CD4-positive, alpha-beta T cell treated with Interleukin-15 for 1 hour (primary cell): ENCODE results near the gene PURA.
"Not testable (repeated sequence)": the region's sequence is repeated elsewhere in the genome, so short reads cannot be mapped to it uniquely, and the experiment has no call there.

Experiments
- DNase-seq: peaks from one replicate; pipeline ENCODE4 v3.0.0-alpha.2; 2020

The PURA gene

GRCh38 chr5:140141241-140141640 is 27.3 kb downstream of the PURA start:
- DNase-seq = no peak

DNA sequence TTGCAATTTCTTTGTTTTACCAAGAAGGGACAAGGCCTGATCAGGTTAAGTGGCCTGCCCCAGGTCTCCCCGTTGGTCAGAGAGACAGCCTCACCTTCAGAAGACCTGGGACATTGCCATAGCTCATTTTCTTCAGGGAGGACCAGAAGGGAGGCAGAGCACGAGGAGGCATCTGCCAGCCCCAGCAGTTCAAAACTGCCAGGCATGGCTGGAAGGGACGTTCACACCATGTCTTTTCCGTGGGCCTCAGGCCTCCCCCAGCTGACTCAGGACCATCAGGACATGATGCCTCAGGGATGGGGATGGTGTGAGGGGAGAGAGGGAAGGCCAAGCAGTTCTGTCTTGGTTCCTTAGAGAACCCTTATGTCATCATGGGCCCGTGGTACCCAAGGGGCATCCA is 28.3 kb downstream of the PURA start:
- no peak for DNase-seq

- no peak for DNase-seq
Measured at GRCh38 chr5:140142856-140143255, 28.9 kb downstream of the PURA start.

DNA sequence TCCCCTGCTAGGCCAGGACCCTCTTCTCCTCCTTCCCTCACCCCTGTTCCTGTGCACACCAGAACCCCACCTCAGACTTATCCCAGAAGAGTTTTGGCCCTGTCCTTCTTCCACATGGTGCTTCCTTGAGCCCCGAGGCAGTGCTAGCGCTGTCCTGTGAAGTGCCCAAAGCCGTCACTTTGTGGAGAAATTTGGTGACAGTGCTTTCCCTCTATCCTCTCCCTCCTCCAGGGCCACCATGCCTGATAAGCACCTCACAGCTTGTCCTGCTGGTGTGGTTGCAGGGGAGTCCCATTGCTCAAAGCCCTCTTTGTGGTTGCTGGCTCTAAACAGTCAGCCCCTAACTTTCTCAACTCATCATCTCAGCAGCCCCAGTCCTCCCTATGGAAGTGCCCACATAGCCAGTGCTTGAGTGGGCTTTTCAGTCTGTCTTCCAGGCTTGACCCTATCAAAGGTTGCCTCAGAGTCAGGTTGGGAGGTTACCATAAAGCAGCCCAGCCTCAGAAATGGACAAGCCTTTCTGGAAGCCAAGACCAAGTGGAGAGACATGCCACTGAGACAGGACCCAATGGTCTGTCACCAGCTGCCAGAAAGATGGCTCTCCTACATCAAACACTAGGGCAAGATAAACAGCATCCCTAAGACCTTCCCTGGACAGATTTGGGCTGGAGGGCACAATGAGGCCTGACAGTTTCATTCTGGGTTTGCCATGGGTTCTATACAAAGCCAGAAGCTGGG is 29.8 kb downstream of the PURA start:
- no peak for DNase-seq

DNA sequence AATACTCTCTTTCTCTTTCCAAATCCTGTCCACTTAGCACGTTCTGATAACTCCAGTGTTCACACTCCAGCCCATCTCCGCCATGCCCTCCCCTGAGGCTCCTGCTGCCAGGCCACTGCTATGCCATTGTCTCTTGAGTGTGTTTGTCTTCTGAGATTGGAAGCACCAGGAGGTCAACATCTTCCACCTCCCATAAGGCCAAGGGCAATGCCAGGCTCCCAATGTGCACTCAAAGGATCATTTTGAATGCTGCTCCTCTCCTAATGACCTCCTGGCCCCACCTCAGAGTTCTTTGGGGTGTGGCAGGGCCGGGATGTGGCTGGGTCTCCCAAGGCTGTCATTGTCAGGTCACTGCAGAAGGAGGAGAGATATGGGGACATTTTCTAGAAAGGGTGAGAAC is 31.3 kb downstream of the PURA start:
- DNase-seq = no peak

DNA sequence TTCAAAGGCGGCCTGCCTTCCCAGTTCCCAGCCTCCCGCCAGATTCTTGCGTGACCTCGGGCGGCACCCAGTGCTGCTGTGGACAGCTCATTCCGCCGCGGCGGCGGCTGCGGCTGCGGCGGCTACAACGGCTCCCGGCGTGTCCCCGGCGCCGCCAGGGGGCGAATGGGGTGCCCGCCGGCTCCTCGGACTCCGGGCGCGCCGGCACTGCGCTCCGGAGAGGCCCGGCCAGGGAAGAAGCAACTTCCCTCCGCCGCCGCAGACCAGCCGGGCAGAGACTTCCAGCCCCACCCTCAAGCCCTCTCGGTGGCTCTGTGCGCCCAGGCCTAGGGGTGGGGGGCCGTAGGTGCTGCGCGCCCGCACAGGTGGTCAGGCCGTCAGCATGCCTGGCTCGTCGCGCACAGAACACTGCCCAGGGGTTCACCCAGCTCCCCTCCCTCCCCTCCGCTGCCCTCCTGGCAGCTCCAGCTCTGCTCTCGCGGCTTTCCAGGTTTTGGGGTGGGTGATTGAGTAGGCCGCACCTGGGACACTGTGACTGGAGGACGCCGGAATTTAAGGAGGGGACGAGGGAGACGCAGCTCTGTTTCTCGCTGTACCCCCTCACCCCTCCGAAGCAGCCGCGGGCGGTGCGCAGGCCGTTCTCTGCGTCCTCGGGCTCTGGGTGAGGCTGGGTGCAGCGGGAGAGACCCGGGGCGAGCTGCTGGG is 32.1 kb downstream of the PURA start:
- peak; percentile 60 for DNase-seq

GRCh38 chr5:140146523-140146842 is 32.6 kb downstream of the PURA start:
- DNase-seq = no peak

DNA sequence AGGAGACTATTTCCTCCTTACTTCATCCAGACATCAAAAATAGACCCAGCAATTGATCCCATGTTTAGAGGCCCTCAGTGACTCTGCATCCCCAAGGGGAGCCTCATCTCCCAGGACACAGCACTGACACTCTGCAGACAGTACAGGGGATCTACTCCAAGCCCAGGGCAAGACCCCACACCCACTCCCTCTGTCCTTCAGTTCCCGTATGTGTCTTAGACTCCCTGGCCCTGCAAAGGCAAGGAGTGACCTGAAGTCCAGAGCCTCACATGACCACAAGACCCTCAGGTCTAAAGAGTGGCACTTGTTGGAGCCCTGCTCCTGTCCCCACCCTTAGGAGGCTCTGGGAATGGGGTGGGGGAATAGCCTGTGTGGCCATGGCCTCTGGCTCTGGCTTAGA is 33.6 kb downstream of the PURA start:
- DNase-seq = no peak

GRCh38 chr5:140148508-140148907 is 34.6 kb downstream of the PURA start:
- no peak for DNase-seq

DNA sequence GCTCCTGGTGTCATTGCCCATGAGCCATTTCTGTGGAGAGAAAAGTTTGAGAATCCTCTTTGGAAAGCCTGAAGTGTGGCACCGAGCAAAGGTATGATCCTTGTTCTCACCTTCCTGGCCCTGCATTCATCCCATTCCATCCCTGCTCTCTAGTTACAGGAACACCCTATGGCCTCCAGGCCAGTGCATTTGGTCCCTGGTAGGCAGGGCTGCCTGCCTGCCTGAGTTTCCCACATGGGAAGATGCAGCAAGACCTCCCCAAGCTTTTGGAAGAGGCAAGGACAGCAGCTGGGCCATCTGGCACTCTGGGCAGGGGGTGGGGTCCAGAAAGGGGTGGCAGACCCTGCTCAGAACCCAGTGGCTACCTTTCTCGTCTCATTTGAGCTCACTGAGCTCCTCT is 36.3 kb downstream of the PURA start:
- DNase-seq = no peak

- DNase-seq = no peak
Measured at GRCh38 chr5:140151144-140152021, 37.5 kb downstream of the PURA start.

DNA sequence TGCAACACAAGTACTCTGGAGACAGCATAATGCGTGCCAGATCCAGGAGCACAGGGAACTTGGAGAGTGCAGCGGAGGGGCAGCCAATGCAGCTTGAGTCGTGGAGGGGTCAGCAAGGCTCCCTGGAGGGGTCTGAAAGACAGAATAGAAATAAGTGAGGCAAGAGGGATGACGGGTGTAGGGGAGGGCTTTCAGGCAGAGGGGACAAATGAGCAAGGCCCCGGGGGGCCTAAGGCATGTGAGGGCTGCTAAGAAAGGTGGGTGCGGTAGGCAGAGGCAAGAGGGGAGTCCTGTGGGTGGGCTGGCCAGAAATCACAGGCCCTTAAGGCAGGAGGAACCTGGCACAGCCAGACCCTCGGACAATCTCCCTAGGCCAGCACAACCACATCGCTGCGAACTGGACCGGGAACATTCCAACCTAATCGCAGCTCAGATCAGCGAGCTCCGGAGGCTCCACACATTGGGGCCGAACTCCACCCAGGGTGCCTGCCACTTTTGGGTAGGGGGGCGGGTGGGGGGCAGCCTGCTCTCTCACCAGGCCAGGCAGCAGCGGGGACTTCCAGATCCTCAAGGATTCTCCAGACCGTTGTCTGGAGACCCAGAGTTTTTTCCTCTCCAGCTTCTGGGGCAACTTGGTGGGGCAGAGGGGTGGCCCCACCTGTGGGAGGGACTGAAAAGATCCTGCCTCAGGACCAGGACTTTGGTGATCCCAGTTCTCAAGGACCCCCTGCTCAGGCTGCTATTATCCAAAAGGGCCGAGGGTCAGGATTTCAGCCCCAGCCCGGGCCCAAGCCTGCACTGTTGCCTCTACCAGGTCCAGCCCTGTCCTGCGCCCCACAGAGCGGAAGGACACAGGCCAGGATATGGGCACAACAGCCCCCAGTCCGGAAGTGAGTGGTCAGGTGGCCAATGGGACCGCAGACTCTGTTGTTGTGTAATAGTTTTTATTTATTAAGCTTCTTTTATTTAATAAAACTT is 38.4 kb downstream of the PURA start:
- no peak for DNase-seq

GRCh38 chr5:140153255-140153654 is 39.3 kb downstream of the PURA start:
- no peak for DNase-seq

GRCh38 chr5:140153905-140154304 is 40.0 kb downstream of the PURA start:
- DNase-seq = no peak

- not testable (repeated sequence) for DNase-seq
Measured at GRCh38 chr5:140154710-140155381, 40.9 kb downstream of the PURA start.

- DNase-seq = peak; percentile 82
Measured at GRCh38 chr5:140157032-140157781, 43.3 kb downstream of the PURA start.

- DNase-seq = no peak
Measured at GRCh38 chr5:140159014-140159927, 45.4 kb downstream of the PURA start.

DNA sequence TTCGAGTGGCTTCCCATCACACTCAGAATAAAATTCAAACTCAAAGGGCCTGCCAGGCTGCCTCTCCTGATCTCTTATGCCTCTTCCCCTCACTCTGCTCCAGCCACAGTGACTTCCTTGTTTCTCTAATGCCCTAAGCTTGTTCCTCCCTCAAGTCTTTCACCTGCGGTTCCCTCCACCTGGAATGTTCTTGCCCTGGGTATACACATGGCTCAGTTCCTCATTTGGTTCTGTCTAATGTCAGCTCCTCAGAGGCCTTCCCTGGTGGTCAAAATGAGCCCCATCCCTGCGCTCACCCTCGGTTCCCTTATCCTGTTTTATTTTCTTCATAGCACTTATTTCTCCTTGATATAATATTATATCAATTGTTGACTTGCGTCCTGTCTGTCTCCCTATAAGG is 48.4 kb downstream of the PURA start:
- DNase-seq = no peak

DNA sequence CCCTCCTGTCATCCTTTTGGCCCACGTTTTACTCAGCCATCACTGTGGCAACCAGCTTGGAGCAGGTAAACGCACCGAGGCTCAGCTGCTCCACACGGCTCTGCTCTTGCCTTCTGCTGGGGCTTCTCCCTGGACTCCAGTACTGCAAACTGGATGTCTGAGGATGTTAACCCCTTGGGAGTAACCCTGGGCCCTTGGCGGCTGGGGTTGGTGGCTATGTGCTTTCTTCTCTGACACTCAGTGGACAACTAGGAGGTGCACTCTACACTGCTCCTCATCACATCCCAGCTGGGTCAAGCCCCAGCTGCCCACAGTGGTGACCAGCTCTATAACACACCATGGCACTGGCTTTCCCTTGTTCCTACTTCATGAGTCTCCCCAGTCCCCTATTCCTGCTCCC is 48.9 kb downstream of the PURA start:
- DNase-seq = no peak
